Fibroblast of skin of right biceps (primary cell): Measurements from ENCODE around the gene NEK1.
A peak's percentile ranks its signal among the peaks of the same experiment; 100 is the strongest.
"Not testable (repeated sequence)": the region's sequence is repeated elsewhere in the genome, so short reads cannot be mapped to it uniquely, and the experiment has no call there.

ENCODE experiments used
- DNase-seq: peaks from one replicate; pipeline ENCODE4 v3.0.0-alpha.2; 2013

The NEK1 gene

DNA sequence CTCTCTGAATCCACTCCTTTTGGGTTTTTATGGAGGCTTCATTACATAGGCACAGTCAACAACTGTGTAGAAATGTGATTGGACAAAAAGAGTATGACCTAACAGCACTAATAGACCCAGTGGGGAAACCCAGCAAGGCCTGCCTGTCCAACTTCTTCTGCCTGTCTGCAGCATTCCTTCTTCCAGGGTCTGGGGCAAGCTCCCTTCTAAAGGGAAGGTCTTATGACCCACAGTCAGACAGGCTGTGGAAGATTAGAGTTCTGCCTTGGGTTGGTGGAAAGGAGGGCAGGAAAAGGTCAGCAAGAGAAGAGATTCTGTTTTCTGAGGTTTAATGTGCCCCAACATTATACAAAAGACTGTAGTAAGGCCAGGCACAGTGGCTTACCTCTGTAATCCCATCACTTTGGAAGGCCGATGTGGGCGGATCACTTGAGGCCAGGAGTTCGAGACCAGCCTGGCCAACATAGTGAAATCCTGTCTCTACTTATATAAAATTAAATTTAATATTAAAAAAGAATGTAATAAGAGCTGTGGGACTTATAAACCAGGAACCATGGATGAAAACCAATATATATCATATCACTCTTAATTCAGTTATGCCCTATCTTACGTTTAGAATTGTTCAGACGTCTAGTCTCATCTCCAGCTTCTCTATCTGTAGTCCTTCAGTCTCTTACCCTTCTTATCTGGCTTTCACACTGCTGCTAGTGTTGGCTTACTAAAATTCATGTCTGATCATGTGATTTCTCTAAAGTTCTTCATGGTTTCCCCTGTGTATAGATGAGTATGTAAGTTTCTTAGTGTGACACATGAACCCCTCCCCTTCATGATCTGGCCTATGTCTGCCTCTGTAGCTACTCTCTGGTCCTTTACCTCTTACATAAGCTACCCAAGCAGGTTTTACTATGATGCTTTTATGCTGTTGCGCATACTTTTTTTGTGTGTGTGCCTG, 14.2 kb upstream of the NEK1 start:
- no peak for DNase-seq

DNA sequence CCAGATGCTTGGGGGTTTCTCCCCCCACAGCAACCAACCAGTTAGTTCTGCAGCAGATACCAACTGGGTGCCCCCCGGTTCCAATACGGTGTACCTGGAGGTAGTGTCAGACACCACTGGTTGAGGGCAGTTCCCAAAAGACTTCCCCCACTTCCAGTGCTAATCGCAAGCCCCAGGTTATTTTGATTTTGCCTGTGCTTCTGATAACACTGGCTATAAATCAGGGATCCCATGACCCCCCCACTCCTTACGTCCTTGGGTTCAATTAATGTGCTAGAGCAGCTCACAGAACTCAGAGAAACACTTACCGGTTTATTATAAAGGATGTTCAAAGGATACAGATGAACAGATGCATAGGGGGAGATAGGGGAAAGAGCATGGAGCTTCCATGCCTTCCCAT, 13.5 kb upstream of the NEK1 start:
- no peak for DNase-seq

DNA sequence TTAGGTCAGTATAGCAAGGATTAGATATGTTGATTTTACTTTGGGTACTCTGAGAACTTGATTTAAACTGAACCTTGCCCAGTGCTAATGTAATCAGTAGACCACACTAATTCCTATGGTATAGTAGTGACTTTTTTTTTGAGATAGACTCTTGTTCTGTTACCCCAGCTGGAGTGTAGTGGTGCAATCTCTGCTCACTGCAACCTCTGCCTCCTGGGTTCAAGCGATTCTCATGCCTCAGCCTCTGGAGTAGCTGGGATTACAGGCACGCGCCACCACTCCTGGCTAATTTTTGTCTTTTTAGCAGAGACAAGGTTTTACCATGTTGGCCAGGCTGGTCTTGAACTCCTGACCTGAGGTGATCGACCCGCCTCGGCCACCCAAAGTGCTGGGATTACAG, 11.6 kb upstream of the NEK1 start:
- not testable (repeated sequence) for DNase-seq

DNA sequence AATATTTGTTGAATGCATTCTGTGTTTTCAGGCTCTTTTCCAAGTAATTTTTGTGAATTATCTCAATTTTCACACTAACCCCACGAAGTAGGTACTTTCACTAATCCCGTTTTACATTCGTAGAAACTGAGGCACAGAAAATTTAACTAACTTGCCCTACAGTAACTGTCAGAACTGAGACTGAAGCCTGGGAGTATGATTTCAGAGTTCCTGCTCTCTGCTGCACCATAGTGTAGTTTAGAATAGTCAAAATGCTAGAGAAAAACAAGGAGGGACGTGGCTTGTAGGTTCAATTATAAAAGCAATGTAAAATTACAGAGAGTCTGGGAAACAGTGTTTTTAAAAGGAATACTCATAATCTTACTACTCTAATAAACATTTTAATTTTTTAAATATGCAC, 10.2 kb upstream of the NEK1 start:
- no peak for DNase-seq

DNA sequence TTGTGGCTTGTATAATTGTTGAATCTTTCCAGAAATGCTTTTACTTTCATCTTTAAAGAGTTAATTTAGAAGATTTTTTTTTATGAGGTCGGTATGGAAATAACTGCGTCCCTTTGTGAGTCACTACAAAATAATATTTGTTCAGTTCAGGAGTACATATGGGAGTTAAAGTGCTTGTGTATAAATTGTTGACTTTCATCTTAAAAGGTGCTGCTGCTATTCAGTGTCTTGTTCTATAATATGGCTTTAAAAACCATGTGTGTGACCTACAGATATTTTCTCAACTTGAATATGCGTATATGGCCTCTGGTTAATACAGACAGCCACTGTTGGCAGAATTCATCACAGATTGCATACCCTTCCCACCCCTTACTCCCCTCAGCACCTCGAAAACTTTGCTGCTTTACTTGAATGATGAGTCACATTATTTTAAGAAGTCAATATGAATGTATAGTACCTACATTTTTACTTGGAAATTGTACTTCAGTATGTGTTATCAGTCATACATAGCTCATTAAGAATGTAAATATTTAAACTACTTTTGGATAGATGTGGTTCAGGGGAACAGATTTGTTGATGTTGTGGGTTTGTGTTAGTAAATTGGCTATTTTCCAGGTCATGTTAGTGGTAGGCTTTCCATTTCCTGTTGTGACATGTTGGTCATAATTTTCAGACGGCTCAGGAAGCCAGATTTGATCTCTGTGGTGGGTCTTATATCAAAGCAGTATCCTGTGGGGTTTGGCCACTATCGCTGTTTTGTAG, 9.5 kb upstream of the NEK1 start:
- DNase-seq: peak; percentile 71

DNA sequence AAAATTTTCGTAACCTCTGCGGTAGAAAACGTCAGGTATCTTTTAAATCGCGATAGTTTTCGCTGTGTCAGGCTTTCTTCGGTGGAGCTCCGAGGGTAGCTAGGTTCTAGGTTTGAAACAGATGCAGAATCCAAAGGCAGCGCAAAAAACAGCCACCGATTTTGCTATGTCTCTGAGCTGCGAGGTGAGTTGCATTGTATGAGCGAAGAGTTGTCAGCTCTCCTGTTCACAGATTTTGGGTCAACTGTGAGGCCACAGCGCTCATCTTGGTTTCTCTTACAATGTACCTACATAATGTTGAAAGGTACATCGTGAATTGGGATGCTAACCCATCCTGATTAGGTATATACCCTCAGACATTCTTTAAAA, 8.5 kb upstream of the NEK1 start:
- DNase-seq: peak; percentile 18

DNA sequence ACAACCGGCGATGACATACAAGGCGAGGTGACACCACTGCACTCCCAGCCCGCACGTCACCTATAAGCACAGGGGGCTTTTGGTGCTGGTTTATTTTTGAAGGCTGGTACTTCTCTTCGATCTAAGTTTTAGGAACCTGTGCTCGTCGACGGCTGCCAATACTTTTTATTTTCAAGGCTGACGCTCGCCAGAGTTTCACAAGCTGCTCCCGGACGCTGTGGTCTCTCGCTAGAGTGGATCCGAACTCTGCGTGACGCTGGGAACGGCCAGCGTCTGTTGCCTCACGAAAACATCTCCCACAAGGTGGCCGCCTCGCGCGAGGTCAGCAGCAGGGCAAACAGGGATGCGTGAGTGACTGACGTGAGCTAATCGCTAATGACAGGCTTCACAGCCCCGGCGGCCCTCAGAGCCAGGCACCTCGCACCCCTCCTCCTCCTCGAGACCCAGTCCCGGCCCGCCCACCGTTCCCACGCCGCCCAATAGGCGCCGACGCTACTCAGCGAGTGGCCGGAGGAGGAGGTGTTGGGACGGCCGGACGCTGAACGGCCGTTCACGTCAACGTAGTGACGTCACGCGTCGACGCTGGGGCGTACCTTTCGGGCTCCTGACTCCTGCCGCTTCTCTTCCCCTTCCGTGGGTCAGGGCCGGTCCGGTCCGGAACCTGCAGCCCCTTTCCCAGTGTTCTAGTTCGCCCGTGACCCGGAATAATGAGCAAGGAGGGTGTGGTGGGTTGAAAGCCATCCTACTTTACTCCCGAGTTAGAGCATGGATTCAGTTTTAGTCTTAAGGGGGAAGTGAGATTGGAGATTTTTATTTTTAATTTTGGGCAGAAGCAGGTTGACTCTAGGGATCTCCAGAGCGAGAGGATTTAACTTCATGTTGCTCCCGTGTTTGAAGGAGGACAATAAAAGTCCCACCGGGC, 7.8 kb upstream of the NEK1 start, which contains the start of gene CLCN3:
CLCN3 (plus strand) TSS at position 621 of the 922 bp plus-strand sequence. CDS start 15,351 bp downstream, outside the sequence.
- peak; percentile 96 for DNase-seq

DNA sequence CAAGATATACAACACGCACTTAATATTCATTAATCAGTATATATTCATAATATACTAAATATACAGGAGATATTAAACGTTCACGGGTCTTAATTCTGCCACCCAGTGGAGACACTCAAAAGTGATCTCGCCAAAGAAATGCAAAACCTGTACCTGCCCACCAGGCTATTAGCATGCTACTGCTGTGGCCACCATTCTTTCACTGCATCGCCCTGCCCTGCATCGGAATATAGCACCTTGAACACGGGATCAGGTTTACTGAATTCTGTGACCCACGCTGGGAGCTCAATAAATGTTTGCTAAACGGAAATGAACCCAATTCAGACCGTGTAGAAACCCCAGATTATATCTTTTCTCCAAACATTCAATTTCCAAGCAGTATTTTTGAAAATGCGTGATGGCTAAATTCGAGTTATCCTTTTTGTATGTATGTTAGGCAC, 7.2 kb upstream of the NEK1 start:
- DNase-seq: peak; percentile 45

DNA sequence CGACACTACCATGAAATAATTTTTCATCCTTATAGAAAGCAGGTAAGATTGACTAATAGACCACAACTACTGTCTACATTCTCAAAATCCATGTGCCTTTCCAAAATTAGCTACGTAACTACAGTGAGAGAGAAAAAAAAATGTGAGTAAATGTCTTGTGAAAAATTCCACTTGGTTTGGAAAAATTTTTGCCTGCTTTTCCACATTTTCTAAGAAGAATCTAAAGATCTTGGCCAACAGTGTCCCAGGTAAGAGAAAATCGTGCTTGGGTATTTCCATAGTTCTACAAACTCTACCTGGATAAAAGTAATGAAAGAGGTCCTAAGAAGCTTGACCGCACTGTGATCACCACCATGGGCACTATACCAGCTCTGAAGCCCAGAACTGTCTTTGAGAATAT, 6.6 kb upstream of the NEK1 start:
- DNase-seq: no peak

DNA sequence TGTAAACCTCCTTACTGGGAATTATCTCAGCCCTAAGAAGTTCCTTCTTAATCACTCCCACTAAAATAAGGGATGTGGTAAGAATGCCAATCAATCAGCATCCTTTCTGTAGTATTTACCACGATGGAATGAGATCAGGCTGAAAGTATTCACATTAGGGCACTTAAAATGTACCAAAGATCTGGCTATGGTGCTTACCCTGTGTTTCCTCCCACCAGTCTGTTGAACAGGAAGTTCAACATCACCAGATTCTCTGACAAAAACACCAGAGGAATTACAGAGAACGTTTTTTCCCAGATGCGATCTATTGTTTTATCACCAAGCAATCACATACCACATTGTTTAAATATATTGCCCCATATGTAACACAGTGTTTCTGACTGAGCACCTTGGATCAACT, 5.9 kb upstream of the NEK1 start:
- peak; percentile 81 for DNase-seq

DNA sequence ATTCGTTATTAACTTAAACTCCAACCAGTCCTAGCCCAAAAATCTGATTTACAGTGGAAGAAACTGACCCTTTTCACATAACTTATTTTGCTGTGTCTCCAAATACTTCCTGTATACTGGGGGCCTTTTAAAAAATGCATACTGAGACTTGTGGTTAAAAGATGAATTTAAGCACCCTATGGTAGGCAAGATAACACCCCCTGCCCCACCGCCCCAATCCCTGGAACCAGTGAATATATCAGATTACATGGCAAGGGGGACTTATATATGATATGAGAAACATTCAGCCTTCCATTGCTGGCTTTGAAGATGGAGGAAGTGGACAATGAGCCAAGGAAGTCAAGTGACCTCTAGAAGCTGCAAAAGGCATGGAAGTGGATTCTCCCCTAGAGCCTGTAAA, 4.9 kb upstream of the NEK1 start:
- DNase-seq: no peak

DNA sequence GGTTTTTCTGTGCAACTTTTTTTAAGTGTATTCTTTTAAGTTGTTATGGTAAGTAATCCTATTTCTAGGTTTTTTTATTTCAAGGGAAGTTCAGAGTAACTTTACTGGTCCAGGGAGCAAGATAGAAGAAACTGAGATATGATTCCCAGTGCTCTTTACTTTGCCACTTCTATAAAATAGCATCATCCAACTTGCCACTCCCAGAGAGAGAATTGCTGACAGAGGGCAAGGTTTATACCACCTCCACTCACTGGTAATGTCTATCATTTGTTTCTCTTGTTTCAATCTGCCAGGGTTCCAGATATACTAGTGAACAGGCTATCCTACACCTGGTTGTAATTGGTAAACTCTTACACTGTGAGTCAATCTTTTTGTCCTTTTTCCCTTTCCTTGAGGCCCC, 4.5 kb upstream of the NEK1 start:
- no peak for DNase-seq

DNA sequence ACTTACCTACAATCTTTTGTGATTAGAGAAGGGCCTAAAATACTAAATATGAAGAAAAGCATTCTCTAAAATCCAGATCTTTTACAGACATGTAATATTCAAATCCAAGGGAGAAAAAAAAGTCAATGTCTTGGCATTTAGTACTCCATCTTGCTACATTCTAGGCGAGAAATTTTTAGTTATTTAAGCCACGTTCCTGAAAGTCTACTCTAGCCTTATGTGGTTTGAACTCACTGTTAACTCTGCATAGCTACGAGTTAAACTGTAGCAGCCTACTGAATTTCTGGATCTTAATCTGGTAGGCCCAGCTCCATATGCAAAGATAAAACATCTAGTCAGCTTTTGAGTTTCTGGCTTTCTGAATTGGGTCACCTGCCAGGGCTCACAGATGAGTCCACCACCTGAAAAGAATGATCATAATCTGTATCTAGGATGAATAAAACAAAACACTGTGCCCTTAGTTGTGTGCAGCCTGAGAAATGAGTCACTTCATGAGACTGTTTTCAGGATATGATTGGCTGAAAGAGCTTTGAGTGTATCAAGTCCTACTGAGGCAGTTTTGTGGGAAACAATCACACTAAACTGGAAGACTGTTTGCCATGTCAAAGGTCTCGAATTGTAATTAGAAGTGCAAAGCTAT, 3.2 kb upstream of the NEK1 start:
- peak; percentile 16 for DNase-seq

DNA sequence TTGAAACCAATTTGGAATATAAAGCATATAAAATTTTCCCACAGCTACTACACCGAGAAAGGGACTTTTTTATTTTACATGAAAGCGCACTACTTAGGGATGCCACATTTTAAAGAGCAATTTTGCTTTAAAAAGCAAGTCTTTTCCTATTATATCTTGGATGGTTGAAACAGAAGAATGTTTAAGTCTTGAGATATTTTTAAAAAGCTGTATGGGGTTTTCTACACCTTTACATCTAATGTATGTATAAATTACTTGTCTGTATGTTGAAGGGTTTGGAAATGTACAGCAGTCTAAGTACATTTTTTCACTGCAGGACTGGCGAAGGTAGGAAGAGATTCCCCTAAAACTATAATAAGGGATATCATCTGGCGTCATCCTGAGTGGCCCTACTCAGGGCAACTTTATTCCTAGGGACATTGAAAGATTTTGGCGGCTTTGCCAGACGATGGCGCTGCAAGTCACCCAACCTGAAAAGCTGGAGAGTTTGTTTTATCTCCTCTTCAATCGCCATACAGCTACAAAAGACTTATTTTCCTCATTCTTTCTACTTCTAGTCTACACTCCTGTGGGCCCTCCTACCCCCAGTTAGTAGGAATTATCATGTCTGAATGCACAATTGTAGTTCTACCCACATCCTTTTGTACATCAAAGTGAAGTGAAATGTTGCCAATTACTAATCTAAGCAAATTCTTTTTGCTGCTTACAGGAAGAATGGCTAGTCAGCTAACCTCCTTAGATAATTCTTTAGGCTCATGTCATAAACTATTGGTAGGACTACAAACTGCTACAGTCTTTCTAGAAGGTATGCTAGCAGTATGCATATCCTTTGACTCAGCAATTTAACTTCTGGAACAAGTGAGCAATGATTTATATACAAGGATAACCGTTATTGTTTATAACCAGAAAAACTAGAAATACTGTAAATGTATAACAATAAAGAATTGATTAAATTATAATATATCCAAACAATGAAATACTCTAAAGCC, 782 bp upstream of the NEK1 start:
- DNase-seq: peak; percentile 77

DNA sequence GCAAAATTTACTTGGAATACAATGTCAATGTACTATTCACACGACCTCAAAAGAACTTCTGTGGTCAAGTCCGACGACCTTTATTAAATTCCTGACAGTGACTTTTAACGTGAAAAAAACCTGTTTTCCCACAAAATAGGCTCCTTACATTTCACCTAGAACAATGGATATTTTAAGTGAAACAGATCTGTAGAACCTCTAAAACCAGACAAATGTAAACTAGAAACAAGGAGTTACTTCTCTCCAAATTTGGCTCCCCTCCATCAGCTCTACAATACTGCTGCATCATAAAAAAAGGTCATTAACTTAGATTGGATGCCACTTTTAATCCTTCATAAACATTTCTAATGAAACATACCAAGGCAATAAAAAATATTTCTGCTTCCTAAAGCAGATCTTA, 1.2 kb downstream of the NEK1 start:
- no peak for DNase-seq

DNA sequence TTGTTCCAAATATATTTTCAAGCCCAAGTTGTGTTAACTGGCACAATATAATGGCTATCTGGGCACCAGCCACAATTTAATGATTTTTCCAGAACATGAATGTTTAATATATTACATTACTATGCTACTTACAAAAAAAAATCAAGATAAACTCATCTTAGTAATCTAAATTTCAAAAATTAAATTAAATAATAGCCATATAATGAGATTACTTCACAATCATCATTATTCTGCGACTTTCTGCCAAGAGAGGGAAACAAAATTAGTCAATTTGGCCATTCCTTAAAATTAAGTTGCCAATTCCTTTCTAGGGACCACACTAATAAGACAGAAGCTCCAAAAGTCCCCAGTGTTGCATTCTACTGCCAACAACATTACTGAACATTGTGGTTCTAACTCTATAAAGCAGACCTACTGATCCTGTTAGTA, 7.5 kb downstream of the NEK1 start:
- DNase-seq: no peak

DNA sequence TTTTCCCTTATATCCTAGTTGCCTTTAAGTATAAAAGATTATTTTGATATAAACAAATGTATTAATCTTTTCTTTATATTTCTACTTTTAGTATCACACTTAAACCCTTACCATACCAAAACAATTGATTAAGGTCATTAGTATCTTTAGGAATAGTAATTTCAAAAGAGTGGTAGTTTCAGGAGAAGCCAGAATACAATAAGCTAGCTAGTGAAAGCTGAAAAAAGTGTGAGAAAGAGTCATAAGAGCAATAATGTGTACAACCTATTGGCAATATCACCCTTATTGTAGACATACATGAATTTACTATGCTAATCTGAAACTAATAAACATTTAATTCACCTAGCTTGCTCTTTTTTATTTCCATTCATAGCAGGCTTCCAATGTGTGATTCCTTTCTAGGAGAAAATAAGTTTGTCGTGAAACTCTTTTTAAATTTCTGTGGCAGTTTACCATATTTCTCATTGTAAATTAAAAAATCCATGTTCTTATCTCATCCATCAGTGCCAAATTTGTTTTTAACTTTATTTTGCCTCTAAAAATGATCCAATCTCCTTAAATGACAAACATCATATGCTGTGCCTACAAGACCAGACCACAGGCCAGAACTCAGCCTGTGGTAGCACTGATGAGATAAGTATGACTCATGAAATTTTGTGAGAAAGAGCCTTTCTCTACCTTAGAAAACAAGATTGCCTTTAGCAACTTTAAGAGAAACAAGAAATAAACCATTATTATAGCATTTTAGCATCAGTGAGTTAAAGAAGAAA, 8.1 kb downstream of the NEK1 start:
- peak; percentile 74 for DNase-seq

DNA sequence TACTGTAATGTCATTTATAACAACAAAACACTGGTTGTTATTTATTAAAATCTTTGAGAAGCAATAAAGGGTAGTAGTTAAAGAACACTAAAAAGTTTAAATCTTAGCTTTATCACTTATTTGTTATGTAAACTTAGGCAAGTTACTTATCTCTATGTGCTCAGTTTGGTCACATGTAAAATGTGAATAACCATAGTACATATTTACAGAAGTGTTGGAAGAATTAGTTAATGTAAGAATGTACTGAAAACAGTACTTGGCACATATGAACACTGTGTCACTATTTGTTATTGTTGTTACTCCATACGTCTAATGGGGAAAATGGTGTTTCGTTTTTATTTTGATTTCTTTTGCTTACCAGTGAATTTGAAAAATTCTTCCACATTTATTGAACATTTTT, 9.1 kb downstream of the NEK1 start:
- no peak for DNase-seq

DNA sequence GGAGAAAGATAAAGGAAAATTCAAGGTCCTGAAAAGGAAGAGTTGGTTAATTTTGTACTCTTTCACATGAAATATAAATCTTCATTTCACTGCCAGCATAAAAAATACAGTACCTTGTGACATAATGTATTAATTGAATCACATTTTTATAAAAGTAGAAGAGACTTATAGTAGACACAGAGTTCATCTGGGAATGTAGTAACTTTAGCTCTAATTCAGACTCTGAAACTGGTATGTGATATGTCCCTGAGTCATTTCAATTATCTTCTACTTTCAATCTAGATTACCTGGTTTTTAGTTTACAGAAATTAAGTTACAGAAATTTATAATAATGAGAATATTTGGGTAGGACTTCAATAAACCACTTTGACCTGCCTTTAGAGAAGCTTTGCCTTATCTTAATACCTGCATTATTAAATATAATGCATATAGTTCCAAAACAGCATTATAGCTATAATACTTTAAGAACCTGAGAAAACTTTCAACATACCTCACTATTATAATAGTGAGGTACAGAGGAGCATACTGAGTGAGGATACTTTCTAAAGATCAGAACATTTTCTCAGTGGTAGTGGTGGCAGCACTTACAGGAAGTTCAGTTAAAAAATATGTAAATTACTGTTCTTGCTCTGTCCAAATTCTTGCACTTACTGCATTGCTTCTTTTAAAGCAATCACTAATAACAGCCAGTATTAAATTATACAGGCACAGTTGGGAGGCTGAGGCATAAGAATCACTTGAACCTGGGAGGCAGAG, 11.2 kb downstream of the NEK1 start:
- DNase-seq: no peak
